Right ventricle myocardium superior (tissue), 1 donor: ENCODE results near the gene B4GALT2. TPM values are rescaled to one million over a fixed set of nuclear protein-coding genes. Genes with fewer than 3 reads are reported as not detected.
A peak's percentile ranks its signal among the peaks of the same experiment; 100 is the strongest.

ENCODE experiments used
- ATAC-seq: fragments of 200-7000 bp; cut with Tn5 transposase; one replicate; pipeline ENCODE4 v1.9.1; 2020; ENCODE audit warnings: mild to moderate bottlenecking; ENCODE audit not compliant: poor library complexity
- DNase-seq: peaks from one replicate; pipeline ENCODE4 v3.0.0-alpha.2; 2020
- intact Hi-C: fragments of 100-400 bp; cut with DNase I; formaldehyde crosslinking; loops from one replicate; pipeline ENCODE4 v1.11.2; 2022
- total RNA-seq: library from RNA; stranded (reverse); fragmentation: NEBNext Ultra II Directional; extraction: Animal tissue kit (Norgen Biotek cat#: 25700); gene quantifications from one replicate; pipeline ENCODE4 v1.2.1, GENCODE V29; 2021
- donor health status: DM: no; HTN: yes; CAD: no; lungs with severe emphysema.

B4GALT2 gene
- total RNA-seq, 1 donor from 2014 or later = 34.3 TPM

DNA sequence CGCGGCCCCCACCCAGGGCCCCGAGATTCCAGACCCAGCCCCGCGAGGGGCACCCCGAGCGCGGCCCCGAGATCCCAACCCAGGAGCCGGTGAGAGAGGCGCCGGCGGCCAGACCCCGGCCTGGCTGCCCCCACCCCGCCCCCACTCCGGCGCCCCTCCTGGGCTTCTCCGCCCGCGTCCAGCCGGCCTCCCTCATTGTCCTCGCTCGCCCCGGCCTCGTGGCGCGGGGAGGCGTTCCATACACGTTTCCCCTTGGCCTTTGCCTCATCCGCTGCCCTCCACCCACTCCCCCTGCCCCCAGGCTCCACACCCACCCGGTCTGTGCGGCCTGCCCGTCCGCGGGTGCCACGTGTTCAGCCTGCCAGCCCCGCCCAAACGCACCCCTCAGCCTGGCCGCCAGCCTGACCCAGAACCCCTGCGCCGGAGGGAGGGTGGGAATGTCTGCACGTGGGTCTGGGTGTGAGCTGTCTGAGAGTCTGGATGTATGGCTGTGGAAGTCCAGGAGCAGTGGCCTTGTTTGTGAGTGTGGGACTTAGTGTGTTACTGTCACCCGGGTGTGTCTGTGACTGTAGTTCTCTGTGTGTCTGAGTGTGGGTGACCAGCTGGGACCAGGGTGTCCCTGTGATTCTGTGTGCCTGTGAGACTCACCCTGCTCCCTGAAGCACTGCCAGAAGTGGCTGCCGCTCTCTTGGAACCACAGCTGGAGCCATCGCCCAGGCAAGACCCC is 681 bp downstream of the B4GALT2 start:
- intact Hi-C loops = no loop called here
- DNase-seq (peak; percentile 70), ATAC-seq (peak; percentile 5)

DNA sequence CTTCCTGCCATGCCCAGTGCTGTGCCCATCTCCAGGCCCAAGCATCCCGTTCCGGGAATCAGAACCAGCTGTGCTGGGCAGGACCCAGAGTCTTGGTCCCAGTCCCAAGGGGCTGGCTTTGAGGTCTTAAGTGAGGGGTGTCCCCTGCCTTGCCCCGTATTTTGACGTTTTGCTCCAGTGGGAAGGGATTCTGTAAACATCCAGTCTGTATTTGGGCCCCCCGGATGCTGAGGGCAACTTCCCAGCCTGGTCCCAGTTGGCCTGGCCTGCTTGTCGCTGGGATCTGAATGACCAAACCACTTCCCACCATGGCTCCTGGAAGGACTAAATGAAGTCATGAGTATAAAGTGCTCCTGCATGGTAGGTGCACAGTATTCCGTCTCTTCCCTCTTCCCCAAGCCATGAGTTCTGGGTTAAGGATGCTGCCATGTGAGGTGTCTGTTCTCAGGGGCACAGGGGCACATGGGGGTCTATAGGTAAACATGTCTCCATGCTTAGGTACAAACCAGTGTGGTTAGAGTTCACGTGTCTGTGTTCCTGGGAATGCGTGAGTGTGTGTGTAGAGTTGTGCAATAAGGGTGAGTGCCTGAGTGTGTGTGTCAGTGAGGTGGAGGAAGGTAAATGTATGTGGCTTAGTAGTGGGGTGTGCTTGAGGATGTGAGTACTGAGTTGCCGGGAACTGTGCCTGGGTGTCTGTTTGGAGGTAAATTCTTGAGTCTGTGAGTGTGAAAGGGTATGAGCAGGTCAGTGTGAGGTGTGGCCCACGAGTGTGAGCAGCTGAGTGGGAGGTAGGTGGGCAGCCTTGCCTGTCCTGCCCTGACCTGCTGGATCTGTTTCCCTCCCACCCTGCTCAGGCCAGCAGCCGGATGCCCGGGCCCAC is 1.5 kb downstream of the B4GALT2 start:
- DNase-seq = no peak
- intact Hi-C loops = no loop called here
- no peak for ATAC-seq

DNA sequence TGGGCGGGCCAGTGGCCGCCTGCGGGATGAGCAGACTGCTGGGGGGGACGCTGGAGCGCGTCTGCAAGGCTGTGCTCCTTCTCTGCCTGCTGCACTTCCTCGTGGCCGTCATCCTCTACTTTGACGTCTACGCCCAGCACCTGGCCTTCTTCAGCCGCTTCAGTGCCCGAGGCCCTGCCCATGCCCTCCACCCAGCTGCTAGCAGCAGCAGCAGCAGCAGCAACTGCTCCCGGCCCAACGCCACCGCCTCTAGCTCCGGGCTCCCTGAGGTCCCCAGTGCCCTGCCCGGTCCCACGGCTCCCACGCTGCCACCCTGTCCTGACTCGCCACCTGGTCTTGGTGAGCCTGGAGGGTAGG is 2.1 kb downstream of the B4GALT2 start:
- intact Hi-C loops = no loop called here
- DNase-seq = peak; percentile 36

DNA sequence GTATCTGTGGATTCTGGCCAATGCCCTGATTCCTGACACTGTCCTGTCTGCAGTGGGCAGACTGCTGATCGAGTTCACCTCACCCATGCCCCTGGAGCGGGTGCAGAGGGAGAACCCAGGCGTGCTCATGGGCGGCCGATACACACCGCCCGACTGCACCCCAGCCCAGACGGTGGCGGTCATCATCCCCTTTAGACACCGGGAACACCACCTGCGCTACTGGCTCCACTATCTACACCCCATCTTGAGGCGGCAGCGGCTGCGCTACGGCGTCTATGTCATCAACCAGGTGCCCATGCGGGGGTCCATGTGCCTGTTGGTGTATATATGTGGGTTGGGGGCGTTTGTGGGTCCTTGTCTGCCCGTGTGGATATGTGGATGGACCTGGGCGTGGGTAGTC is 2.6 kb downstream of the B4GALT2 start:
- intact Hi-C loops = no loop called here
- ATAC-seq = no peak
- DNase-seq = peak; percentile 32

More for the DNA sequence above, 2.1 kb downstream of the B4GALT2 start:
- ATAC-seq = no peak

DNA sequence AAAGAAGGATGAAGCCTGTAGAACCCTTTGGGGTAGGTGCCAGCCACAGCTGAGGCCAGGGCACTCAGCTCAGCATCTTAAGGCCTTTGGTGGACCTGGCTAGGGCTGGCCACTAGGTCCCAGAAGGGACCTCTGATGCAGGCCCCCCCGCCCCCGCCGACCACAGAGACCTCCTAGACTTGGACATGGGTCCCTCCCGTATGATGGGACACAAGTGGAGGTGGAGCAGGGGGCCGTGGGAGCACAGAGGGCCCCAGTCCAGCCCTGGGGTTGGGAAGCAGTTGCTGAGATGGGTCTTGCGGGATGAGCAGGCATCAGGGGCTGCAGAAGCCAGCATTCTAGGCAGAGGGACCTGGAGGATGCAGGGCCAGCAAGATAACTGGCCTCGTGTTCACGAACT is 3.2 kb downstream of the B4GALT2 start:
- ATAC-seq = no peak
- intact Hi-C loops = no loop called here
- DNase-seq = peak; percentile 31

DNA sequence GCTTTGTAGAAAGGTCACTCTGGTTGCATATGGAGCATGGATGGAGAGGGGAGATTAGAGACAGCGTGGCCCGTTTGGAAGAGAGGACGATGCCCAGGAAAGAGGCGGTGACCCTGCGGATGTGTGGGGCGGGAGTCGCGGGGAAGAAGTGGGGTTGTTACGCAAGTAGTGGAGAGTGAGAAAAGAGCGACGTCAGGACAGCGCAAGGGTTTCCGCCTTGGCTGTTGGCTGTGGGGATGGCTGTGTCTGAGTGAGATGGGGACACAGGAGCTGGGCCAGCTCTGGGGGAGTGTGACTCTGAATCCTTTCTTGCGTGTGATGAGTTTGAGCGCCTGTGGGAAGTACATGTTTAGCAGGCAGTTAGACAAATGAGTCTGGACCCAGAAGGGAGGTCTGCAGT is 3.8 kb downstream of the B4GALT2 start:
- DNase-seq (peak; percentile 49), ATAC-seq (no peak)
- intact Hi-C loops = no loop called here

DNA sequence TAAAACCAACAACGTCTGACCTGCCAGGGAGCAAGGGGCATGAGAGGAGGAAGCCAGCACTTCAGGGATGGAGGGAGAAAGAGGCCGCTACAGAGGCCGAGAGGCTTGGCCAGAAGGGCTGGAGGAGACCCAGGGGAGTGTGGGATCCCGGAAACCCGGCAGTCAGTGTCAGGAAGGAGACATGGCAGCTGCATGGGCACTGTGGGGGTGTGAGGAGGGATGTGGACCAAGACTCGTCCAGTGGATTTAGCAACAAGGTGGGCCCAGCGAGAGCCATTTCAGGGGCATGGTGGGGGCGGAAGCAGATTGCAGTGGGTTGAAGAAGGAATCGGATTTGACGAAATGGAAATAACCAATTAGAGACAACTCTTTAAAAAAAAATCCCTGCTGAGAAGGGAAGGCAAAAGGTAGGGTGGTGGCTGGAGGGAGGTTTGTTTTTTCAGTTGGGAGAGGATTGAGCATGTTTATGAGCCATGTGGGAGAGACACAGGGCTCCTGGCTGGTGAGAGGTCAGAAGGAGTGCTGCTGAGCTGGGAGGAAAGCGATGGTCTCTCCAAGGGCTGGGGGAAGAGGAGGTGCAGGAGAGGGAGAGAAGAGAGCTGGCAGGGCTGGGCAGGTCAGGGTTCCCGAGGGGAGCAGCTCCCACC is 4.4 kb downstream of the B4GALT2 start:
- DNase-seq (no peak), ATAC-seq (no peak)

DNA sequence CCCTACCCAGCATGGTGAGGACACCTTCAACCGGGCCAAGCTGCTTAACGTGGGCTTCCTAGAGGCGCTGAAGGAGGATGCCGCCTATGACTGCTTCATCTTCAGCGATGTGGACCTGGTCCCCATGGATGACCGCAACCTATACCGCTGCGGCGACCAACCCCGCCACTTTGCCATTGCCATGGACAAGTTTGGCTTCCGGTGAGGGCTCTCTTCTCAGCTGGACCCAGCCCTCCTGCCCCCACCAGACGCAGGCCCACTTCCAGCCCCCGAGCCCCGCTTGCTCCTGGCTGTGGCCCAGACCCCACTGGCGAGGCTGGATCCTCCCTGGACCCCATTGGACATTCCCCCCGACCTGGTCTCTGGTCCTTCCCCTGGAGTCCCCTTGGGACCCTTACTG is 5.8 kb downstream of the B4GALT2 start:
- ATAC-seq = no peak
- no peak for DNase-seq
- intact Hi-C loops = no loop called here

More for the DNA sequence above, 4.4 kb downstream of the B4GALT2 start:
- intact Hi-C loops = no loop called here

DNA sequence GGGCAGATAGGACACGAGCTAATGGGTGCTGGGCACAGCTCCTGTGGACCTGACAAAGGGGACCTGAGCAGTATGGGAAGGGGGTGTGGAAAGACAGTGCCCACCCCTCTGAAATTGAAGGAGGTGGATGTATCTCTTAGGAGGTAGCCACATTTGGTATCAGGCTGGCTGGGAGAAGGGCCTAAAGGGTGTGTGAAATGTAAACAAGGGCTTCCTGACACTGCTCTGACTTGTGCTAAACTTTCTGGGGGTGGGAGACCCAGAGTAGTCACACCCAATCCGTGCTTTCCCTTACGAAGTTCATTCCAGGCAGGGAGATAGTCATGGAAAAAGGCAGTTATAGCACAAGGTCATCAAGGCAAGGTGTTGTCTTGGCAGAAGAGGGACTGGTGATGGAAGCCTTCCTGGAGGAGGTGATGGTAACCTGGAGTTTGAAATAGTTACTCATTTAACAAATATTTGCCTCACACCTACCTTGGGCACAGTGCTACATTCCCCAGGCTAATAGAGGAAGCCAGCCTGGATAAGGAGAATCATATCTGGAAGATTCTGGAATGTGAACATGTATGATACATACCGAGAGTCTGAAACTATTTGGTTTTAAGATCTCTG is 7.1 kb downstream of the B4GALT2 start:
- no peak for DNase-seq
- intact Hi-C loops = no loop called here
- no peak for ATAC-seq

DNA sequence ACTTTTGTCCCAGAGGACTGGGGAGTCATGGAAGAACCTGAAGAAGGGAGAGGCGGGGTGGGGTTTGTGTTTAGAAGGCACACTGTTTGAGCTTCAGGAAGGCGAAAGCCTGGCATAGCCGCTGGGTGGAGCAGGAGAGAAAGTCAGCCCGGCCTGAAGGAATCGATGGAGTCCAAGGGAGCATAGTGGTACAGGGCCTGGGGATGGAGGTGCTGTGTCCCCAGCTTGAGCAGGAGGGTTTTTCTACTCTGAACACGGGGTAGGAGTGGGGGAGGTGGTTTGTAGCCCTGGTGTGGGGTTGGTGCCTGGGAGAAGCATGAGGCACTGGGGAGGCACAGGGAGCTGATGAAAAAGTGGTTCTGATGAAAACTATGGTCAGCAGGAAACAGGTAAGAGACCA is 7.7 kb downstream of the B4GALT2 start:
- DNase-seq (no peak), ATAC-seq (no peak)
- intact Hi-C loops = no loop called here

DNA sequence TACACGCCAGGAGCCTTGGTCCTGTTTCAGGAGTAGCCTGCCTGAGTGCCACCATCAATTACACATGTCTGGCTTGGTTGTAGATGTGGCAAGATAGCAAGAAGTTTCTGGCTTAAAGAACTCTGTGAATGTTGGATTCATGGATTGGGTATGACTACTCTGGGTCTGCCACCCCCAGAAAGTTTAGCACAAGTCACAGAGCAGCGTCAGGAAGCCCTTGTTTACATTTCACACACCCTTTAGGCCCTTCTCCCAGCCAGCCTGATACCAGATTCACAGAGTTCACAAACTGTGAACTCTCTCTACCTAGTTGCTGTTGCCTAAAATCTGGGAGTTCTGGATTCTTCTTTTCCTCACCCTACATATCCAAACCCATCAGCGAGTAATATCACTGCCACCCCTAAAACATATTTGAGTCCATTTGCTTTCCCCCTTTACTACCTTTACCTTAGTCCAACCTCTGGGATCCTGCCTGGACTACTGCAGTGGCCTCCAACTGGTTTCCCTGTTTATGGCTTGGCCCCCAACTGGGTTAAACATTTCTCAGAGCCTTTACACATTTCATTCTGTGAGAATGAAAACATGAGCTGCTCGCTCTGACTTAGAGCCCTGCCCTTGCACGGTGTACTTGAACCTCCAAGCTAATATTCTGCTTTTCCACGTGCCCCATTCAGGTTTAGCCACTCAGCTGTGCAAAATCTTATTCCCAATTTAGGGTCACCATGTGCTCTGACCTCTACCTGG is 8.3 kb downstream of the B4GALT2 start:
- ATAC-seq (no peak), DNase-seq (no peak)
- intact Hi-C loops = no loop called here

DNA sequence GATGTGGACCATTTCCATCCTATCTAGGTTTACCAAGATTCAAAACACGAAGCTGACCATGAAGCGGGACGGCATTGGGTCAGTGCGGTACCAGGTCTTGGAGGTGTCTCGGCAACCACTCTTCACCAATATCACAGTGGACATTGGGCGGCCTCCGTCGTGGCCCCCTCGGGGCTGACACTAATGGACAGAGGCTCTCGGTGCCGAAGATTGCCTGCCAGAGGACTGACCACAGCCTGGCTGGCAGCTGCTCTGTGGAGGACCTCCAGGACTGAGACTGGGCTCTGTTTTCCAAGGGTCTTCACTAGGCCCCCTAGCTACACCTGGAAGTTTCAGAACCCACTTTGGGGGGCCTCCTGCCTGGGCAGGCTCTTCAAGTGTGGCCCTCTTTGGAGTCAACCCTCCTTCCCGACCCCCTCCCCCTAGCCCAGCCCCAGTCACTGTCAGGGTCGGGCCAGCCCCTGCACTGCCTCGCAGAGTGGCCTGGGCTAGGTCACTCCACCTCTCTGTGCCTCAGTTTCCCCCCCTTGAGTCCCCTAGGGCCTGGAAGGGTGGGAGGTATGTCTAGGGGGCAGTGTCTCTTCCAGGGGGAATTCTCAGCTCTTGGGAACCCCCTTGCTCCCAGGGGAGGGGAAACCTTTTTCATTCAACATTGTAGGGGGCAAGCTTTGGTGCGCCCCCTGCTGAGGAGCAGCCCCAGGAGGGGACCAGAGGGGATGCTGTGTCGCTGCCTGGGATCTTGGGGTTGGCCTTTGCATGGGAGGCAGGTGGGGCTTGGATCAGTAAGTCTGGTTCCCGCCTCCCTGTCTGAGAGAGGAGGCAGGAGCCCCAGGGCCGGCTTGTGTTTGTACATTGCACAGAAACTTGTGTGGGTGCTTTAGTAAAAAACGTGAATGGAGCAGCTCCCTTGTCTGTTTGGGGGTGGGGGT is 11.5 kb downstream of the B4GALT2 start:
- no peak for DNase-seq
- intact Hi-C loops = no loop called here
- no peak for ATAC-seq

DNA sequence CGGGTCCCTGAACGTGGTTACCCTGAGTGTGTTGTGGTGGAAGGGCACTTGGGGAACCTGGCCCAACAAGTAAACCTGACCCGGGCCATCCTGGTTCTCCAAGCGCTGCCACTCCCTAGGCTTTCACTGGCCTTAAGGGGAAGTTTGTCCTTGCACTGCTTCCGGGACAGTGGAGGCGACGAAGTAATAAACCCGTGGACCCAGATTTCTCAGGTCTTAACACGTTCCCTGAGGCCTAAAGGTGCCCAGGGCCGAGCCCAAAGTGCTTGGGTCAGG is 12.1 kb downstream of the B4GALT2 start:
- DNase-seq (no peak), ATAC-seq (no peak)
- intact Hi-C loops = no loop called here

DNA sequence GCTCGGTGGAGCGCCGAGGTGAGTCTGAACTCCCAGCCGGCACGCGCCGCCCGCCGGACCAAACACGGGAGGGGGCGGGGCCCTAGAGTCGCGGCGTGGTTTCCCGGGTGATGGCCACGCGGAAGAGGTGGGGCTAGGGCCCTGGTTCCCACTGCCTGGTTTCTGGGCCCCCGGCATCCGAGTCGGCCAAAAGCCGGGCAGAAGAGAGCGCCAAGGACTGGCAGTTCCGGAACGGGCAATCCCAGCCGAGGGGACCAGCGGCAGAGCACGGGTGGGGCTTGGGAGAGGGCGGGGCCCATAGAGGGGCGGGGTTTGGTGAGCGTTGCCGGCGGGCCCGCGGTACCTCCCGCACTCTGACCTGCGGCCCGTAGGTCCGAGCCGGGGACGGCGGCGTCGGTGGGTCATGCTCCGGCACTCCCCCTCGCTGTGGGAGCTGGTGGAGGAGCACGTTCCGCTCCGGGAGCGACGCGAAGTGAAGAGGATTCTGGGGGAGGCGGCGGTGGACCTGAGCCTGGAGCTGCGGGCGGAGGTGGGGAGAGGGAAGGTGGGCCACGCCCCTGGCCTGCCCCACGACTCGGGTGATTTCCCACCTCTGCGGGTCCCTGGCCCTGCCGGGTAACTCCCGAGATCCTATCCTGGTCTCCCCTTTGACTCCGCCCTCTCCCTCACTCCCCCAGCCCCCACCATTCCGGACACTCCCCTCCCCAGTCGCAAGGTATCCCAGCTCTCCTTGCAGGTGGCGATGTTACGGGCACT is 12.6 kb downstream of the B4GALT2 start, which contains the start of gene CCDC24:
Gene CCDC24, plus strand, starts transcription at position 124 of the 756 bp plus-strand sequence. Its CDS starts 280 bp downstream, at position 404.
- intact Hi-C loops = no loop called here
- DNase-seq (peak; percentile 92), ATAC-seq (peak; percentile 94)

DNA sequence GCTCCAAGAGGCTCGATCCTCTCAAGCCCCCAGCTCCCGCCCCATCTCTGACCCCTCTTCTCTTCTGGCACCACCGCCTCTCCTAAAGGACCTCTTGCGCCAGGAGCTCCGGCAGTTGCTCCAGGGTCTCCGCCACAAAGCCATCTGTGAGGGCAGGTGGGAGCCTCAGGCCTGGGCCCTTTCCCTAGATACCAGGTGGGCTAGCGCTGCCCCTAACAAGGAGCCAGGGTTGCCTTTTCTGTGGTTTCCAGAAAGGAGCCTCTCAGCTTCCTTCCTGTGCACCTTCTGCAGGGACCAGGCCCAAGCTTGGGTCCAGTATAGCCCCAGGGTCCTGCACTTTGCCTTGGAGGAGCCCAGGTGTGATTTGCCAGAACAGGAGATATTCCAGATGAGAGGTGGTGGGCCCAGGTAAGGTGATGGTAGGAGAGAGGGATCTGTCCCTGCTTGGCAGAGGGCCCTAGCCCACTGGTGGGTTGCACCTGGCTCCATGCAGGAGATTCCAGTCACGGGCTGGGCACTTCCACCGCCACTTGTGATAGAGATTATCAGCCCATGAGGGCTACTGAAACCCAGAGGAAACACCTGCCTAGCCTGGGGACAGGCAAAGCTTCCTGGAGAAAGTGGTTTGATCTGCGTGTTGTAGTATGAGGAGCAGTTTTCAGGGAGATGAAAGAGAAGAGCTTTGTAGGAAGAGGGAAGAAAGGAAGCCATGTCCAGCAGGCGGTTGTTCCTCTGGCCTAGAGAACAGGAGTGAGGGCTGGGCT is 13.4 kb downstream of the B4GALT2 start:
- DNase-seq = no peak
- intact Hi-C loops = no loop called here
- ATAC-seq = no peak

DNA sequence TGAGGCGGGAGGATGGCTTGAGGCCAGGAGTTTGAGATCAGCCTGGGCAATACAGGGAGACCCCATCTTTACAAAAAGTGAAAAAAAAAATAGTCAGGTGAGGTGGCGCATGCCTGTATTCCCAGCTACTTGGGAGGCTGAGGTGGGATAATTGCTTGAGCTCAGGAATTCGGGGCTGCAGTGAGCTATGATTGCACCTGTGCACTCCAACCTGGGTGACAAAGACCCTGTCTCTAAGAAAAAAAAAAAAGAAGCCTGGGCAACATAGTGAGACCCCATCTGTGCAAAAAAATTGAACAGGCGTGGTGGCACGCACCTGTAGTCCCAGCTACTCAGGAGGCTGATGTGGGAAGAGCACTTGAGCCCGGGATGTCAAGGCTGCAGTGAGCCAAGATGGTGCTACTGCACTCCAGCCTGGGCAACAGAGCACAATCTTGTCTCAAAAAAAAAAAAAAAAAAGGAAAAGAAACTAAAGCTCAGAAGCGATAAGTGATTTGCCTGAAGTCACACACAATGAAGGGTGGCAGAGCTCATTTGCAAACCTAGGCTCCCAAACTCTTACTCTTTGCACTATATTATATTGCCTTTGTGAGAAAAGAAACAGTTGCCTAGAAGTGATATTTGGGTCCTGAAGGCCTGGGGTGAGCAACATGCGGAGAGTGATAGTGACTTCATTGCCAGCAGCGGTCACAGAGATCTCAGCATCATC is 14.3 kb downstream of the B4GALT2 start:
- intact Hi-C loops = no loop called here
- no peak for DNase-seq
- ATAC-seq = no peak
